Measurements from ENCODE around the gene LOC128125822.
A peak's percentile ranks its signal among the peaks of the same experiment; 100 is the strongest.

Gene LOC128125822

GRCh38 chr6:63558278-63558677, 14.0 kb upstream of the LOC128125822 start:
- no peak for DNase-seq

- DNase-seq = no peak
These were observed 11.4 kb upstream of the LOC128125822 start for GRCh38 chr6:63560801-63561287.

GRCh38 chr6:63561288-63561687, 11.0 kb upstream of the LOC128125822 start:
- DNase-seq = no peak

GRCh38 chr6:63563235-63563634, 9.0 kb upstream of the LOC128125822 start:
- no peak for DNase-seq

- DNase-seq = no peak
These were observed 7.1 kb upstream of the LOC128125822 start for GRCh38 chr6:63565058-63565726.

- no peak for DNase-seq
These were observed 6.3 kb upstream of the LOC128125822 start for GRCh38 chr6:63565727-63566596.

GRCh38 chr6:63567966-63568365, 4.3 kb upstream of the LOC128125822 start:
- no peak for DNase-seq

GRCh38 chr6:63571361-63572043, 778 bp upstream of the LOC128125822 start:
- peak; percentile 44 for DNase-seq

GRCh38 chr6:63572747-63573075, 431 bp downstream of the LOC128125822 start:
- no peak for DNase-seq

GRCh38 chr6:63573076-63573898, 1.0 kb downstream of the LOC128125822 start:
- DNase-seq = peak; percentile 63

GRCh38 chr6:63573899-63574553, 1.7 kb downstream of the LOC128125822 start:
- DNase-seq = peak; percentile 54

GRCh38 chr6:63574554-63574900, 2.2 kb downstream of the LOC128125822 start:
- no peak for DNase-seq

- no peak for DNase-seq
These were observed 4.0 kb downstream of the LOC128125822 start for GRCh38 chr6:63576147-63576772.

GRCh38 chr6:63576985-63577712, 4.9 kb downstream of the LOC128125822 start:
- no peak for DNase-seq

GRCh38 chr6:63578757-63579156, 6.5 kb downstream of the LOC128125822 start:
- DNase-seq = no peak

- no peak for DNase-seq
These were observed 7.8 kb downstream of the LOC128125822 start for GRCh38 chr6:63579937-63580703.

GRCh38 chr6:63580704-63580961, 8.4 kb downstream of the LOC128125822 start:
- DNase-seq = no peak

GRCh38 chr6:63581355-63582013, 9.2 kb downstream of the LOC128125822 start:
- no peak for DNase-seq

GRCh38 chr6:63582579-63583231, 10.4 kb downstream of the LOC128125822 start:
- no peak for DNase-seq
